M059J (cell line): ENCODE data around the gene TRIB2. TPM values are rescaled to one million over a fixed set of nuclear protein-coding genes. Genes with fewer than 3 reads are reported as not detected.
A peak's percentile ranks its signal among the peaks of the same experiment; 100 is the strongest.

Experiments used
- DNase-seq: peaks from one replicate; pipeline ENCODE4 v3.0.0-alpha.2; 2012; ENCODE audit warnings: low read depth
- total RNA-seq: library from RNA; depleted of rRNA; stranded (reverse); fragments of >200 nt; shearing (Covaris generic); gene quantifications from 2 replicates; pipeline ENCODE4 v1.2.3, GENCODE V29; 2014

Gene TRIB2
- total RNA-seq, 1 experiment from 2014 or later: 25.2 TPM

DNA sequence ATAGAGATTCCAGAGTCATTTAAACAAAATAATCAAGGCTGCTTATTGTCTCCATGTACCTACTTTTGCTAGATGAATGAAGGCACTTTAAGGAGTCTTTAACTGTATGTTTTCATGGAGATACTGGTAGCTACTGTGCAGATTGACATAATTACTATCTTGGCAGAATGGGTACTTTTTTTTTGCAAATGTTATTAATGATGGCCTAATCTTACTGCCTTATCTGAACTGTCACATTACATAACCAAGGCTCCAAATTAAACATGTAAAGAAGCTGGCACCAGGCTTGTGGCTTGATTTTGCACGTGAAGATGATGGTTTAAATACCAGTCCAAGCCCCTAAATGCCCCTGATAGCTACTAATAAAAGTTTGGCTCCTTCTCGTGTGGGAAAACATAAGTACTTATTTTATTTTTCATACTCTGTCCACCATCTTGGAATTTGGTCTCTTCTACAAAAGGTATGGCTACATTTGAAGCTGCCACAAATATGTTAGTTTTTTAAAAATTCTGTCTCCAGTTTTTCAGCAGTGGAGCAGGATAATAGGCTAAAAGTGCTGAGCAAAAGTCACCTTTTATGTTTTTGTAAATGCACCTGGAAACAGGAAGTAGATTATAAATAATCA, 4.1 kb downstream of the TRIB2 start:
- no peak for DNase-seq

GRCh38 chr2:12721566-12722446, 5.1 kb downstream of the TRIB2 start:
- peak; percentile 41 for DNase-seq

GRCh38 chr2:12722447-12723316, 5.9 kb downstream of the TRIB2 start:
- DNase-seq: no peak

DNA sequence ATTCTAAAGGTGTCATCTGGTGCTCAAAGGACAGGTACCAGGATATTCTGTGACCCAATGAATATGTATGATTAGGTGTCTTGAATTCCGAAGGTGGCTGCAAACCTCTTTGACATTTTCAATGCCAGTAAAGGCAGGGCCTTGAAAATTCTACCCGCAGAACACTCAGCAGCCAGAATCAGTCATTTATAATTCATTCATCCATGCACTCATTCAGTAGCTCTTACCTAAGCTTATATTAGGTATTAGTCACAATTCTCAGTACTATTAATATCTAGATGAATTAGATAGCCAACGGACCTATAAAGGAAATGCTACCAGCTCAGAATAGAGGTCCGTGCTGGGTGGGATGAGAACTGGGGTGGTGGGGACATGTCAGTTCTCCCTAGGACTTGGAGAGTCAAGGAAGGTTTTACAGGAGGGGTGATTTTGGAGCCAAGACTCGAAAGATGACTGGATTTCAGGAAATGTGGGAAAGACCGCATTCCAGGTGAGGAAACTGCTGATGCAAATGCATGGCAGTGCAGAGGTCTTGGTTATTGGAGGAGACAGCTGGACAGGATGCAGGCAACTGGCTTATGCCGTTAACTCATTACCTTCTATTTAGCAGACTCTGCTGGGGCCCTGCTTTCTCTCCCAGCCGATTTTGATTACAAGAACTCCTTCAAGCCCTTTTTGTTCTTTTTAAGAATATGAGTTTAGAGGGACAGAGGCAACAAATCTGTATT, 7.2 kb downstream of the TRIB2 start:
- DNase-seq: no peak

GRCh38 chr2:12725233-12726187, 8.8 kb downstream of the TRIB2 start:
- no peak for DNase-seq

GRCh38 chr2:12726271-12726670, 9.5 kb downstream of the TRIB2 start:
- DNase-seq: no peak

- no peak for DNase-seq
These were observed 10.3 kb downstream of the TRIB2 start for GRCh38 chr2:12727065-12727464.

DNA sequence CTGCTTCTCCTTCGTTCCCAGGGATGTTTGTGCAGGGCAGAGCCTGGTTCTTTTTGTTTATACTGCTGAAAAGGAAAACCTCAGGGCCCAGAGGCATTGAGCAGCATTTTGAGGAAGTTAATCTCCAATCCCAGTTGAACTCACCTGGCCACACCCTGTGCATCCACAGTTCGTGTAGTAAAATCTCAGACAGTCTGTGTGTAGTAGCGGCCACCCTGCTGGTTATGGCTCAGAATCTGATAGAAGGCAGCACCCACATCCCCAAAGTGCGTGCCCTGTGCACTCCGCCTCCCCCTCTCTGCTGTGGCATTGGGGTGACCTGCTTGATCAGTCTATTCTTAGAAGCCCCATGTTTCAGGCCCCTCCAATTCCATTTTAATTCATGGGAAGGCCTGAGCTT, 10.9 kb downstream of the TRIB2 start:
- no peak for DNase-seq

DNA sequence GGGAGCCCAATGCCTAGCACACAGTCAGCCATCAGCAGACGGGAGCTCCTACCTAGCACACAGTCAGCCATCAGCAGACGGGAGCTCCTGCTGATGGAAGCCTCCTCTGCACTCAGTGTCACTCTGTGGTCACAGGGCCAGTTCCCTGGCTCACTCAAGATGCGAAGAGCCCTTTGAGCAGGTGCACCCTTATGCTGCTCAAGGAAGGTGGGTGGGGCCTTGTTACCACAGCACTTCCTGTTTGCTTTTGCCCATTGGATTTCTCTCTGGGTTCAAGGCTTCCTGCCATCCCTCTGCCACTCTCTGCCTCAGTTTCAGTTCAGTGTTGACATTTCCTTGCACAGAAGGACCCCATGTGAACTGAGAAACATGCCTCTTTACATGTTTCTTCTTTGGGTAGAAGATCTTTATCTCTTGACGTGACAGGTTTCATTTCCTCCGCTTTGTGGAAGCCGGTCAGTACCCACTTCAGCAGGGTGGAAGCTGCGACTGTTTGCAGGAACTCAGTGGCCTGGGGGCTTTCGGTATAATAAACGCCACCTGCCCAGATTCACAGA, 11.6 kb downstream of the TRIB2 start:
- no peak for DNase-seq

GRCh38 chr2:12730265-12730664, 13.5 kb downstream of the TRIB2 start:
- no peak for DNase-seq

- no peak for DNase-seq
These were observed 15.1 kb downstream of the TRIB2 start for GRCh38 chr2:12731701-12732280.

GRCh38 chr2:12732651-12733050, 15.9 kb downstream of the TRIB2 start:
- no peak for DNase-seq

GRCh38 chr2:12733846-12734245, 17.1 kb downstream of the TRIB2 start:
- no peak for DNase-seq

DNA sequence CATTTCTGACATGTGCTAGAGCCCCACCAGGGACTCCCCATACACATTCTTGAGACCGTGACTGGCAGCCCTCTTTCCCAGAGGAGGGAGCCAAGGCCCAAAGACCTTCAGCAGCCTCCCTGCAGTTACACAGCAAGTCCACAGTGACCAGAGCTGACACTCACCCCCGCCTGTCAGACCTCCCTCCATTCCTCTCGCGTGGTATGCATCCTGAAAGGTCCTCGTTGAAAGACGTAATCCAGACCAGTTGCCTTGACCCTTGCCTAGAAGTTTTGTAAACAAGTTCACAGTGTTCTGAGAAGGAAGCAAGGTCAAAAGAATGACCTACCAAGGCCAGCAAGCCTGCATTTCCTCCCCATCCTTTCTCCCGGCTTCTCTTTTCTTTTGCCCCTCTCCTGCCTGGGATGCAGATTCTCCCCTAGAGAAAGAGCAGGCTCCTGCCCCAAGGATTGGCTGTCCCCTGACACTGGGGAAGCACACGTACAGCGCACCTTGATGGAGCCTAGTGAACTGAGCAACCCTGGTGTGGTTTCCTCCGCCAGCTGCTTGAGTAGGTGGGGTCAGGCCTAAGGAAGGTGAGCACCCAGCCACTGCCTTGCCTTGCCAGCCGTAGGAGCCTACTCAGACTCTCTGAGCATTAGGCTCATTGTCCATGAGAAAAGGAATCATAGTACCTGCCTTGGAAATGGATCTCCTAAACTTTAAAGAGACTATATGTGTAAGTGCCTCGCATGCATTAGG, 18.3 kb downstream of the TRIB2 start:
- DNase-seq: no peak

GRCh38 chr2:12737297-12737696, 20.6 kb downstream of the TRIB2 start:
- no peak for DNase-seq

DNA sequence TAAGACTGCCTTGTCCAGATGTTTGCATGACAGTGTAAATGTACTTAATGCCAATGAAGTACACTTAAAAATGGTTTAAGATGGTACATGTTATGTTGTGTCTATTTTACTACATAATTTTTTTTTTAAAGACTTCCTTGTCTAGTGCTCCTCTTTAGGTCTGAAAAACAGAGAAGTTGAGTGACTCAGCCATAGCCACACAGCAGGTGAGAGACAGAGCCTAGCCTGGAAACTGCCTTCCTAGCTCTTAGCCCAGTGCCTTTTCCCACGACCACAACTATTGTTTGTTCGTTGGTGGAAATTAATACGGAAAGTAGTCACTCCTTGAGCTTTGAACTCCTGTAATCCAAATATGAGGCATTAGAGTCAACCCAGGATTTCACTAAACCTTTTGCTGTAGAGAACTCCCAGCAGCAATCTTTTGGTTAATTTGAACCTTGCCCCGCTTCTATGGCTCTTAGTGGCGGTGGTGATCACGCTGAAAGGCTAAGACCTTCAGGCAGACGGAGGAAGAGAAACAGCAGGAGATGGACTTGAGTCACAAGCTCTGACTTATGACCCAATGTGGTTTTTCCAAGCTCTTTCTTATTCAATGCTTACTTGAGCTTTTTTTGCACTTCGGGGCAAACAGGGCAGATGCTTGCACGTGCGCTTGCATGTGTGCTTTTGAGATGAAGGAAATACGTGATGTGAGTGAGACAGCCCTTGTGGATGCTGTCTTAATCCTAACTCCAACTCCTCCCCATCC, 21.2 kb downstream of the TRIB2 start:
- DNase-seq: peak; percentile 49

GRCh38 chr2:12739721-12740254, 23.1 kb downstream of the TRIB2 start:
- DNase-seq: no peak

- no peak for DNase-seq
These were observed 24.6 kb downstream of the TRIB2 start for GRCh38 chr2:12741380-12741779.
